HepG2 (cell line): Measurements from ENCODE around the gene CTNNA3. TPM values are rescaled to one million over a fixed set of nuclear protein-coding genes. Genes with fewer than 3 reads are reported as not detected.

ENCODE experiments used
- ATAC-seq: fragments of 200-7000 bp; cut with Tn5 transposase; 3 replicates; pipeline ENCODE4 v1.9.1; 2020; ENCODE audit warnings: mild to moderate bottlenecking, moderate library complexity
- BruUV-seq: library from RNA; stranded (reverse); fragments of 400-500 nt; replicated peaks from 2 replicates; lab custom pipeline; 2021; lab: Mats Ljungman, UMichigan
- CTCF ChIA-PET: fragments of 300-600 bp; formaldehyde crosslinking; extraction: SDS; loops from one replicate; lab custom pipeline; 2021; ENCODE audit warnings: low total read pairs, inconsistent platforms, low intra/inter-chr PET ratio; lab: Yijun Ruan, JAX
- POLR2A ChIA-PET: fragments of 350-600 bp; sonication (Branson Sonifier 250); formaldehyde crosslinking; loops from one replicate; lab custom pipeline; 2020; ENCODE audit warnings: antibody characterized with exemption, inconsistent platforms; lab: Yijun Ruan, JAX
- DNase-seq: peaks from one replicate; pipeline ENCODE4 v3.0.0-alpha.2; 2015; ENCODE audit warnings: low spot score
- FAIRE-seq: peaks from 3 replicates; lab custom pipeline; 2011; peaks lifted over from hg19 to GRCh38; lab: Jason Lieb, UNC
- H2AFZ ChIP-seq: one replicate; pipeline ENCODE4 v1.6.1; 2011; ENCODE audit warnings: low read length, inconsistent platforms
- H3K27ac ChIP-seq: fragments of 300-600 bp; 3 replicates; pipeline ENCODE4 v1.8.0; 2011; ENCODE audit warnings: mixed run types, mild to moderate bottlenecking, mixed read lengths, low read length, inconsistent platforms; ENCODE audit not compliant: insufficient read depth; ENCODE audit errors: extremely low read length
- H3K27me3 ChIP-seq, 2 experiments: fragments of 200-600 bp in 1 of 2; 2 replicates in 1 of 2; 3 replicates in 1 of 2; pipeline versions ENCODE4 v1.6.0 to v1.8.0; 2011; ENCODE audit warnings: low read length in 2 of 2, mild to moderate bottlenecking in 2 of 2, moderate library complexity in 2 of 2, inconsistent platforms in 1 of 2; ENCODE audit not compliant: insufficient read depth in 2 of 2, control insufficient read depth in 1 of 2
- H3K36me3 ChIP-seq, 2 experiments: fragments of 200-600 bp in 1 of 2; replicated peaks in 1 of 2; 2 replicates in 1 of 2; 3 replicates in 1 of 2; pipeline versions ENCODE4 v1.5.1 to v1.8.0; 2011; ENCODE audit warnings: low read length in 2 of 2, inconsistent platforms in 1 of 2; ENCODE audit not compliant: insufficient read depth in 2 of 2, control insufficient read depth in 1 of 2
- H3K4me1 ChIP-seq: 2 replicates; pipeline ENCODE4 v1.5.1; 2012; ENCODE audit warnings: low read length, inconsistent platforms; ENCODE audit not compliant: insufficient read depth
- H3K4me2 ChIP-seq: 2 replicates; pipeline ENCODE4 v1.6.0; 2011; ENCODE audit warnings: low read depth, low read length, inconsistent platforms
- H3K4me3 ChIP-seq, 3 experiments: fragments of 200-600 bp in 1 of 3; sonication (generic), shearing (Covaris generic) in 1 of 3; replicated peaks in 1 of 3; 2 replicates each; pipeline ENCODE4 v1.5.1; 2011 to 2016; ENCODE audit warnings: low read length in 3 of 3, inconsistent platforms in 2 of 3, low read depth in 2 of 3, mild to moderate bottlenecking in 2 of 3, control low read depth in 1 of 3, mixed read lengths in 1 of 3; ENCODE audit not compliant: insufficient read depth in 1 of 3
- H3K79me2 ChIP-seq: one replicate; pipeline ENCODE4 v1.6.1; 2011; ENCODE audit warnings: low read length, inconsistent platforms; ENCODE audit not compliant: insufficient read depth
- H3K9ac ChIP-seq: 2 replicates; pipeline ENCODE4 v1.6.0; 2011; ENCODE audit warnings: mild to moderate bottlenecking, low read depth, low read length, inconsistent platforms; ENCODE audit not compliant: insufficient read depth
- H3K9me3 ChIP-seq: 2 replicates; pipeline ENCODE4 v1.5.1; 2012; ENCODE audit warnings: mild to moderate bottlenecking, low read length
- H4K20me1 ChIP-seq: 2 replicates; pipeline ENCODE4 v1.6.0; 2011; ENCODE audit warnings: inconsistent platforms, mild to moderate bottlenecking, low read length, moderate library complexity; ENCODE audit not compliant: insufficient read depth
- FOXA1 ChIP-seq, 2 experiments: fragments of 450-650 bp in 1 of 2; sonication (generic) in 1 of 2; formaldehyde crosslinking in 1 of 2; IDR thresholded peaks; 2 replicates each; pipeline versions ENCODE4 v1.4.0 to v1.6.1; 2016 to 2020; ENCODE audit warnings: missing genetic modification reagents in 1 of 2
- HOXA3 ChIP-seq: sonication (generic); formaldehyde crosslinking; IDR thresholded peaks from 2 replicates; pipeline ENCODE4 v1.5.0; 2020; ENCODE audit warnings: missing genetic modification reagents
- KAT7 ChIP-seq: IDR thresholded peaks from 2 replicates; pipeline ENCODE4 v1.6.1; 2018; ENCODE audit warnings: borderline replicate concordance, missing compliant biosample characterization
- SNAPC4 ChIP-seq: sonication (generic); formaldehyde crosslinking; IDR thresholded peaks from 2 replicates; pipeline ENCODE4 v1.4.0; 2020; ENCODE audit warnings: mild to moderate bottlenecking, missing genetic modification reagents
- ZBTB43 ChIP-seq: sonication (generic); formaldehyde crosslinking; conservative IDR thresholded peaks from 2 replicates; pipeline ENCODE4 v1.4.0; 2020; ENCODE audit warnings: missing genetic modification reagents
- ZNF142 ChIP-seq: sonication (generic); formaldehyde crosslinking; IDR thresholded peaks from 2 replicates; pipeline ENCODE4 v1.4.0; 2020; ENCODE audit warnings: missing genetic modification reagents
- WGBS: methylation state at CpG from one replicate; pipeline ENCODE4 v1.1.6; 2017; ENCODE audit warnings: low lambda C conversion rate; 5-methylcytosine and 5-hydroxymethylcytosine counted together
- in situ Hi-C: cut with HindIII; loops from 2 replicates; pipeline ENCODE4 v1.10.0; 2017; ENCODE audit warnings: low pct_unique_long_range_greater_than_20kb; ENCODE audit not compliant: extremely low pct_ligation_motif_present
- intact Hi-C: fragments of 100-400 bp; cut with micrococcal nuclease; formaldehyde crosslinking; loops from one replicate; pipeline ENCODE4 v1.10.0; 2022; ENCODE audit not compliant: unreplicated experiment
- polyA plus RNA-seq, 8 experiments: library from polyadenylated mRNA; depleted of rRNA in 3 of 8; stranded (reverse) in 7 of 8; unstranded in 1 of 8; fragments of >200 nt; fragmentation: Illumina TruSeq in 4 of 8; extraction: Trizol in 4 of 8; gene quantifications; 2 replicates each; pipeline versions ENCODE4 v1.2.1 to v1.2.3, GENCODE V29; 2011 to 2016; ENCODE audit warnings: low read depth in 4 of 8, missing spikeins in 1 of 8, mixed read lengths in 1 of 8; ENCODE audit not compliant: insufficient read depth in 1 of 8
- total RNA-seq, 5 experiments: library from RNA; depleted of rRNA; stranded (reverse); fragments of >200 nt; fragmentation: Illumina TruSeq; extraction: Trizol; gene quantifications; 2 replicates each; pipeline ENCODE4 v1.2.3, GENCODE V29; 2016; ENCODE audit warnings: low read depth in 1 of 5

CTNNA3 gene
- total and polyA plus RNA-seq, 2 of the 13 experiments (the other 11 are each of a cell fraction or from before 2014, with no cell fraction given): not detected

GRCh38 chr10:66586073-66586472 is 1109.9 kb downstream of the CTNNA3 start:
- Histone ChIP-seq H3K27ac (no peak overlapping the region), H4K20me1 (no peaks in the 10 kb centered on the region), H3K4me3 (no peak overlapping the region), H3K27me3 (no peaks in the 10 kb centered on the region), H2AFZ (no peak overlapping the region), H3K4me2 (no peak overlapping the region), H3K9ac (no peak overlapping the region), H3K79me2 (no peaks in the 10 kb centered on the region), H3K4me1 (no peaks in the 10 kb centered on the region), H3K36me3 (no peaks in the 10 kb centered on the region), H3K9me3 (peaks cover 26% of the 10 kb centered on the region; the same call in 1 of the 2 replicates)
- no peak for FAIRE-seq
- DNase-seq: no peak
- POLR2A ChIA-PET: no interaction called here
- TF ChIP-seq ZNF142 (CRISPR knock-in tag) (no peak), FOXA1 (IDR thresholded peaks at IDR 0.05) (no peak), FOXA1 (CRISPR knock-in tag; IDR thresholded peaks at IDR 0.05) (no peak), SNAPC4 (no peak), HOXA3 (CRISPR knock-in tag) (no peak), KAT7 (CRISPR knock-in tag) (no peak), ZBTB43 (CRISPR knock-in tag) (no peak)
- WGBS: 23% methylated on average over 5 of the region's 5 CpGs
- intact Hi-C loops (no loop called here), in situ Hi-C loops (no loop called here)
- no TSS peak for BruUV-seq
- CTCF ChIA-PET: no interaction called here
- no peak for ATAC-seq
